NOMO-1 treated with DMSO at 0.1 percent for 48 hours (cell line): Measurements from ENCODE around the gene CALM1.

Experiments
- DNase-seq: peaks from one replicate; lab custom pipeline; 2025; ENCODE audit not compliant: unreplicated experiment; lab: John Stamatoyannopoulos, UW

The CALM1 gene

DNA sequence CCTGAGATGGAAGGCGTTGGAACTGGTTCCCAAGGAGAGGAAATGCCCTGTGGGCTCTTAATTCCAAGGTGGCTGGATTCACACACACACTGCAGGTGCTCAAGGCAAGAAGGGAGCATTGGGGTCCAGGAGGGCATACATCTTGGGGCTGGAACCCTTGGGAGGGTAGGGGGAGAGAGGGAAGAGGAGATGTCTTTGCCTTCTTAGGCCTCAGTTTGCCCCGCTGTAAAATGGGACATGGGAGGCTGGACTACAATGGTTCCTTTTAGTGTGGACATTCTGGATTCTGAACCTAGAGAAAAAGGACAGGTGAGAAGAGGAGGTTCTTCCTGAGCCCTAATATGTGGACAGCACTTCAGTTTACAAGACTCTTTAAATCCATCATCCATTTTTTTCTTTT is 43.8 kb downstream of the CALM1 start:
- DNase-seq, result no peak

DNA sequence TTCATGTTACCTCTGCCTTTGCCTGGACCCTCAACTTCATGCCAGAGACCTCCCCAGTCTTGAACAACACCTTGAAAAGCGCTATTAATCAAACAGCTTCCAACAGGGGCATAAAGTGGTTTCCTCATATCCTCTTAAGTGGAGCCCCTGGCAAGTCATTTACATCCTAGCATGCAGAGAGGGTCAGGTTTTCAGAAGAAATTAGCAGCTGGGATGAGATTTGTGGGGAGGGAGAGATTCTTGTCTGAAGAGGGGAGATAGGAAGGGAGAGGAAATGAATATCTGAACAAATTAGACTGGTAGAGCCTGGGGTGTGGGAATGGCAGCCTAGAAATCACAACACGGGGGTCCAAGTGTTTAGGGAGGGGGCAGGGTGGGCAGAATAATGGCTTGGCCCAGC is 45.6 kb downstream of the CALM1 start:
- no peak for DNase-seq

DNA sequence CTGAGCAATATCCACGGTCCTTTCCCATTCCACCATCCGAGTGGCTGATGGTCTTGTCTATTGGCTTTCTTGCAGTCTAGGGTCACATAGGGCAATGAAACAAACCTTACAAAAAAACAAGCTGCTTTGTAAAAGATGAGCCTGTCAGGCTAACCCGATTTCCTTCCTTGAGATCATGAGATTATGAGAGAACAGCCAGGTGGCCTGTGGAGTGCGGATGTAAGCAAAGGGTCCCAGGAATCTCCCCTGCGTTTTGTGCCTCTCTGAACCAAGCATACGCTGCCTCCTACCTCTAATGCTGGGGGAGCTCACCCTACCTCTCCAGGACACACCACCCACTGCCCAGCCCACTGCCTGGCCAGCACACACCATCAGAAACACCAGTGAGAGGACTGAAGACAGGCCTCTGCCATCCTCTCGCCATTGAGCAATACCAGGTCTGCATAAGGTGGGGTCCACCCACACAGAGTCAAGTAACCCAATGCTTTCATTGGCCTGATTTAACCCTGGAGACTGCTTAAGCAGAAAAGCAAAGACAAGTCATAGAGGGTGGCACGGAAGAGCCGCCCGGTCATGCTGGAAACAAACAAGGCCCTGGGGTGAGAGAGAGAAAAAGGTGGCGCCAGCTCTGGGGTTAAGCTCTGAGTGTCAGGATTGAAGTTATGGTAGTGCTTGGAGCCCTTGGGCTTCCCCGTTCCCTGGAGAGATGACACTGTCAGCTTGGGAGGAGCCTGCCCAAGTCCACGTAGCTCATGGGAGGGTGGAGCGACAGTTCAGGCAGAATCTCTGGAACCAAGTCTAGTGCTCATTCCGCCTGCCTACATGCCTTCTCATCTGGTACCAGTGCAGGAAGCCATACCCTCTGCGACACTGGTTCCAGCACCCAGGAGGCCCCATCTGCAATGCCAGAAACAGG is 46.6 kb downstream of the CALM1 start:
- no peak for DNase-seq

DNA sequence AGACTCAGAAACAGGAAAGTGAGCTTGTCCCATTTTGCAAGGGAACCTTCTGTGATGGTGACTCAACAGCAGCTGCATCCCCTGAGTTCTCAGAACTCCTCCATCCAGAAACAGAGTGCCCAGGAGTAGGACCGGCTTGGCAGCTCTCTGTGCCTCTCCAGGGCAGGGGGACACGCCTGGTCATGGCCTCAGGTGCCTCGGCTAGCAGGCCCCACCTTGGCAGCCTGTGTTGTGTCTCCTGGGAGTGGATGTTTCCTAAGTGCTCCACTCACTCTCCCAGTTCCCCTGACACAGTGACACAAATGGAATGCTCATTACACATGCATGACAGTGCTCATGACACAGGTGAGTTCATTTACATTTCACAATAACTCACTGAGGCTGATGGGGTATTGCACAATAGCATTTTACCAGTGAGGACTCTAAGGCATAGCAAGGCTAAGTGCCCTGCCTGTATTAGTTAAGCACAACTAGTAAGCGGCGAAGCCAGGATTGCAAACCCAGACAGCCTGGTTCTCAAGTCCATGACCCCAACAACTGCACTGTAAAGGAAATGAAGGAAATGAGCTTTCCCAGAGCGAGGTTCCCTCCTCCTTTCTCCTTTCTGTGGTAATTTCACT is 47.4 kb downstream of the CALM1 start:
- DNase-seq, result no peak

- DNase-seq, result no peak
Observed at GRCh38 chr14:90445011-90445410, 48.2 kb downstream of the CALM1 start.

GRCh38 chr14:90446405-90446804 is 49.6 kb downstream of the CALM1 start:
- DNase-seq, result no peak

DNA sequence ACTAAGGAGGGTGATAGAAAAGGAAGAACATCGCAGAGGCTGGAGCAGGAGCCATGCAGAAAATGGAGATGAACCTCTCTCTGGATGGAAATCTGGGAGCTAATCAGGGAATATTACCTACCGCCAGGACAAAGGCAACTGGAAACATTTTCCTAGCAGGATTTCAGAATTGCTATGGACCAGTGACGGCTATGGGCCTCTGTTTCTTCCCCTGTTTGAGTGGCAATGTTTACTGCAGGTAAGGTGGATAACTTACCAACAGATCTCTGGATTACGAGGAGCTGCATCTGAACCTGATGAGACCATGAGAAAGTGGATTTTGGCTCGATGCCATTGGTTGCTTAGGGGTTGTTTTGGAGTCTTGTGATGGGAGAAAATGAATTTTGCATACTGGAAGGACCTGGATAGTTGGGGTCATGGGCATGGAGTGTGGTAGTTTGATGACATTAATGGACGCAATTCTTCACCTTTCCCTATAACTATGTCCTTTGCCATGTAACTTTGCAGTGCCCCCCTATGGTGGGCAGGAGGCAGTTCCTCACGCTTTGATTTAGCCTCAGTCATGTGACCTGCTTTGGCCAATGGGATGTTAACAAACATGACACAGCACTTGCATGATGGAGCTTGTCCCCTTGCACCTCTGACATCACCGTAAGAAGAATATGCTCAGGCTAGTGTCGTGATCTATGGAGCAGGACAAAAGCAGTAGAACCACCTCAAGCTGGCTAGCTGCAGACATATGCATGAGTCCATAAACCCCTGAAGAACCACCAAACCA is 51.1 kb downstream of the CALM1 start:
- no peak for DNase-seq

DNA sequence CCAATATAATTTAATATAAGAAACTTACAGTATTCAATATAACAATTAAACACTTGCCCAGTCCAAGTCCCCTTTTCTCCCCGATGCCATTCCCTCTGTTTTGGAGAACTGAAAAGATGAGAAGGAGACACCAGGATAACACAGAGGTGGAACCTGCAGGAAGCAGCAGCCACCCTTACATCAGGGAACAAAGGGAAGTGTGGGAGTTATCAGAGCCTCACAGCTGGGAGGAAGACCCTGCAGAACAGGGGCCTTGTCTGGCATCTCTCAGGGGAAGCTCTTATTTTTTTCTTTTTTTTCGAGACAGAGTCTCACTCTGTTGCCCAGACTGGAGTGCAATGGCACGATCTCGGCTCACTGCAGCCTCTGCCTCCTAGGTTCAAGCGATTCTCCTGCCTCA is 52.6 kb downstream of the CALM1 start:
- DNase-seq, result no peak

GRCh38 chr14:90450151-90450550 is 53.3 kb downstream of the CALM1 start:
- no peak for DNase-seq

GRCh38 chr14:90450667-90451066 is 53.8 kb downstream of the CALM1 start:
- DNase-seq, result no peak

GRCh38 chr14:90451443-90451842 is 54.6 kb downstream of the CALM1 start:
- DNase-seq, result no peak

- DNase-seq, result peak; percentile 29
Observed at GRCh38 chr14:90451961-90452360, 55.1 kb downstream of the CALM1 start.

DNA sequence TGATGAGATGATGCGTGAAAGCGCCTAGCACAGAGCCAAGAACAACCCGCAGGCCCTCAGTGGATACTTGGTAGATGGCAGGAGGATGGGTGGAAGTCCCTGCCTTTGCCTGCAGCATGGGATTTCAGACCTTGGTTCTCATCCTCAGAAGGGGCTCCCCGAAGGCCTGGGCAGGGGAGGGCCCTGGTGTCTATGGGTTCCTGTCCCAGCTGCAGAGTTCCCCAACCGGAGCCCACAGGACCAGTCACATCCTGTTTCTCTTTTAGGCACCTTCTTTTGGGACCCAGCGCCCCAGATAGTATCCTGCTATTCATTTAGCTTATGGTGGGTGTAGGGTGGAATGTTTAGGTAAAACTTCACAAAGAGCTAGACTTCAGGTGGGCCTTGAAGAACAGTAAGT is 55.5 kb downstream of the CALM1 start:
- DNase-seq, result no peak

DNA sequence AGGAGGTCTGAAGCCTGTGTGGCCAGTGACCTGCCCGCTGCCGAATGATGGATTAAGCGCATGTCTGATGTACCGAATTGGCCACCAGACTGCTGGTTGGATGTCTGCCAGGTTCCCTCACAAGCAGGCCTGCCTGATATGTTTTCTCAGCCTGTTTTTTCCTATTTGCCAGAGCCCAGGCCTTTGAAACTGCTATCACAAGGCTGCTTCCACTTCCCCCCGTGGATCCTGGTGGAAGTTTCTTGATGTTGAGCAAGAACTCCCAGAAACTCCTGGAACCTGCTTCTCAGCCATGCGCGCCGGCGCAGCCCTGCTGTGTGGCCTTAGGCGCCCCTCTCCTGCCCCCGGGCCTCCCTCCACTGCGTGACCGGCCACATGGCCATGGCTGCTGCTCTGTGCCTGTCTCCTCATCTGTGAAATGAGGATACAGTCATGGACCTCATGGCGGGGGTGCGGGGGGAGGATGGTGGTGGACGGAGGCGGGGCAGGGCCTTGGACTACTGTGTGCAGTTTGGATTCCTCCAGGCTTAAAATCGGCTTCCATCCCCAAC is 56.6 kb downstream of the CALM1 start:
- DNase-seq, result no peak

GRCh38 chr14:90454041-90455000 is 57.5 kb downstream of the CALM1 start:
- no peak for DNase-seq

DNA sequence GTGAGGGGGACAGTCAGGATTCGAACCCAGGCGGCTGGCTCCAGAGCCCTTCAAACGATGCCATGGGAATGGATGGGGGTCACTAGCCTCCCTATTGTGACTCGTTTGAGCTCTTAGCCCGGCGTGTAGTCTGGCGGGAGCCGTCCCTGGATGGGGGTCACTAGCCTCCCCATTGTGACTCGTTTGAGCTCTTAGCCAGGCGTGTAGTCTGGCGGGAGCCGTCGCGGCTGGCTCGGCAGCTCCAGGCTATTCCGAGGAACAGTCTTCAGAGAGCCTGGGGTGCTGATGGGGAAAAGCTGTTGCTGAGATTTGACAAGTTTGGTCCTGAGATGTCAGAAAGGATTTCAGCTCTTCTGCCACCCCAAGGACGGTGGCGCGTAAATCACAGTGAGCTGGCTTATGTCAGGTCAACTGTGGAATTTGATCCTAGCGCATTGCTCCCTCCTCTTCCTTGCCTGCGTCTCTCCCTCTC is 58.3 kb downstream of the CALM1 start:
- no peak for DNase-seq

DNA sequence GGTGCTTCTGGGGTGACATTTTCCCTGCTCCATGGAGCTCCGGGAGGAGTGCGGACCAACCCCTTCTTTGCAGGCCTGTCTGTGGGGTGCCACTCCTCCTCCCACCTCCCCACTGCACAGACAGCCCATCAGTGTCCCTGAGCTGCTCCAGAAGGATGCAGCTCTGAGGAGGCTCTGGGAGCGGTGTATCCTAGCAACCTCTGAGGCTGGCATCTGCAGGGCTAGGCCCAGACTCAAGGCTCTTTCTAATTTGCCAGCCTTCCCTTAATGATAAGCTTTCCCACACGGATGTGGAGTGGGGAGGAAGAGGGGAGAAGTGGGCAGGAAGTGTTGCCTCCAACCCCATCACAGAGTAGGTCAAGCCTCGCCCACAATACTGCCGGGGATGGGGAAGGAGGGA is 59.7 kb downstream of the CALM1 start:
- DNase-seq, result no peak

GRCh38 chr14:90457186-90457585 is 60.4 kb downstream of the CALM1 start:
- DNase-seq, result no peak
